Measurements from ENCODE around the gene STAT3. TPM values are rescaled to one million over a fixed set of nuclear protein-coding genes. Genes with fewer than 3 reads are reported as not detected.

The STAT3 gene
- total and polyA plus RNA-seq, 2 of the 13 experiments (the other 11 are each of a cell fraction or from before 2014, with no cell fraction given) = 61.8 to 62.4 TPM

DNA sequence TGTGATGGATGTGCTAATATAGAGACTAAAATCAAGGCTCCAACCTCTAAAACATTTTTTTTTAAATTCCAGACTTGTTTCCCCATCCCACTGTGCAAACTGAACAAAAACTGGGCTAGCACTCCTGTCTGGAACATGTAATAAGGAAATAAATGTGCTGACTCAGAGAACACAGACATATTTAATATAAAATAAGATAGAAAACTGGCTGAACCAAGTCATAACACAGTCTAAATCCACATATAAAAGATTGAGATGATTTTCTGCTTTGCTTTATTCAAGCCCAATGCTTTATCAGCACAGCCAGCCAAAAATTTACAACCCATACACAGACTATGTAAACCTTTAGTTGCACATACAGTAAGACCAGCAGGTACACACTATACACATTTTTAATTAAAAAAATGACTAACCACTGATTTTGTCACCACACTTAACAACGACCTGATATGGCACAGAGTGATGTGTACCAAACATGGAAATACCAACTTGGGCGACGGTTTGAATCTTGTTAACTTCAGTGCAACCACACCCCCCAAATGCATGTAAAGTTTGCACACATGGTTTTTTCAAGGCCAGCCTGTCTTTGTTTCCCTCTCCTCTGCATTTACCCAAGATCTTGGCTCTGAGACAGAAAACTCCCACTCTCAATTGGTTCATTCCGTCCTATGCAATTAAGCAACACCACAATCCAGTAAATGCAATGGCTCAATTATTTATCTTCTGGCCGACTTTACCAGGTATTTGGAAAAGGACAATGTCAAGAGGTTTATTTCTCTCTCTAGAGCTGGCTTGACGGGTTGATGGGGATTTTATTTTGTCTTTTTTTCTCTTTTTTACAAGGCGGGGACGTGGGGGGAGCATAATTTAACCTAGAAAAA is 1.2 kb downstream of the STAT3 start (continued):
- TF ChIP-seq, protein P1, sequence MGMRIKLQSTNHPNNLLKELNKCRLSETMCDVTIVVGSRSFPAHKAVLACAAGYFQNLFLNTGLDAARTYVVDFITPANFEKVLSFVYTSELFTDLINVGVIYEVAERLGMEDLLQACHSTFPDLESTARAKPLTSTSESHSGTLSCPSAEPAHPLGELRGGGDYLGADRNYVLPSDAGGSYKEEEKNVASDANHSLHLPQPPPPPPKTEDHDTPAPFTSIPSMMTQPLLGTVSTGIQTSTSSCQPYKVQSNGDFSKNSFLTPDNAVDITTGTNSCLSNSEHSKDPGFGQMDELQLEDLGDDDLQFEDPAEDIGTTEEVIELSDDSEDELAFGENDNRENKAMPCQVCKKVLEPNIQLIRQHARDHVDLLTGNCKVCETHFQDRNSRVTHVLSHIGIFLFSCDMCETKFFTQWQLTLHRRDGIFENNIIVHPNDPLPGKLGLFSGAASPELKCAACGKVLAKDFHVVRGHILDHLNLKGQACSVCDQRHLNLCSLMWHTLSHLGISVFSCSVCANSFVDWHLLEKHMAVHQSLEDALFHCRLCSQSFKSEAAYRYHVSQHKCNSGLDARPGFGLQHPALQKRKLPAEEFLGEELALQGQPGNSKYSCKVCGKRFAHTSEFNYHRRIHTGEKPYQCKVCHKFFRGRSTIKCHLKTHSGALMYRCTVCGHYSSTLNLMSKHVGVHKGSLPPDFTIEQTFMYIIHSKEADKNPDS (CRISPR knock-in tag; IDR thresholded peaks at IDR 0.05) = no peak
- TF ChIP-seq ZNF121 (CRISPR knock-in tag; IDR thresholded peaks at IDR 0.05) (no peak), MAFG (CRISPR knock-in tag; IDR thresholded peaks at IDR 0.05) (no peak), KAT7 (CRISPR knock-in tag; IDR thresholded peaks at IDR 0.05; ENCODE audit: borderline replicate concordance) (no peak), ZNF282 (IDR thresholded peaks at IDR 0.05; ENCODE audit: partially characterized antibody) (no peak), TCF7 (IDR thresholded peaks at IDR 0.05; ENCODE audit: low read depth) (peak; percentile 35; the same call in 1 of the 2 replicates), ZFP82 (CRISPR knock-in tag; IDR thresholded peaks at IDR 0.05; ENCODE audit: borderline replicate concordance) (no peak), NCOA2 (CRISPR knock-in tag; IDR thresholded peaks at IDR 0.05) (peak; percentile 32), ZNF562 (CRISPR knock-in tag; IDR thresholded peaks at IDR 0.05; ENCODE audit: borderline replicate concordance) (no peak), ZNF180 (CRISPR knock-in tag; IDR thresholded peaks at IDR 0.05; ENCODE audit: borderline replicate concordance, low read depth) (no peak), MAFF (IDR thresholded peaks at IDR 0.05; ENCODE audit: low read depth, low read length) (peak; percentile 83), PHF5A (CRISPR knock-in tag; IDR thresholded peaks at IDR 0.05; ENCODE audit: low read depth, unreplicated experiment) (peak; percentile 28), RCOR2 (CRISPR knock-in tag; IDR thresholded peaks at IDR 0.05) (no peak), ZNF30 (CRISPR knock-in tag; IDR thresholded peaks at IDR 0.05) (no peak), ASH2L (IDR thresholded peaks at IDR 0.05; ENCODE audit: insufficient read length, low read depth, low read length) (no peak), ZNF335 (CRISPR knock-in tag; IDR thresholded peaks at IDR 0.05) (no peak)
- TF ChIP-seq, protein P2, sequence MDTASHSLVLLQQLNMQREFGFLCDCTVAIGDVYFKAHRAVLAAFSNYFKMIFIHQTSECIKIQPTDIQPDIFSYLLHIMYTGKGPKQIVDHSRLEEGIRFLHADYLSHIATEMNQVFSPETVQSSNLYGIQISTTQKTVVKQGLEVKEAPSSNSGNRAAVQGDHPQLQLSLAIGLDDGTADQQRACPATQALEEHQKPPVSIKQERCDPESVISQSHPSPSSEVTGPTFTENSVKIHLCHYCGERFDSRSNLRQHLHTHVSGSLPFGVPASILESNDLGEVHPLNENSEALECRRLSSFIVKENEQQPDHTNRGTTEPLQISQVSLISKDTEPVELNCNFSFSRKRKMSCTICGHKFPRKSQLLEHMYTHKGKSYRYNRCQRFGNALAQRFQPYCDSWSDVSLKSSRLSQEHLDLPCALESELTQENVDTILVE (CRISPR knock-in tag; IDR thresholded peaks at IDR 0.05) = no peak
- TF ChIP-seq, protein P3, sequence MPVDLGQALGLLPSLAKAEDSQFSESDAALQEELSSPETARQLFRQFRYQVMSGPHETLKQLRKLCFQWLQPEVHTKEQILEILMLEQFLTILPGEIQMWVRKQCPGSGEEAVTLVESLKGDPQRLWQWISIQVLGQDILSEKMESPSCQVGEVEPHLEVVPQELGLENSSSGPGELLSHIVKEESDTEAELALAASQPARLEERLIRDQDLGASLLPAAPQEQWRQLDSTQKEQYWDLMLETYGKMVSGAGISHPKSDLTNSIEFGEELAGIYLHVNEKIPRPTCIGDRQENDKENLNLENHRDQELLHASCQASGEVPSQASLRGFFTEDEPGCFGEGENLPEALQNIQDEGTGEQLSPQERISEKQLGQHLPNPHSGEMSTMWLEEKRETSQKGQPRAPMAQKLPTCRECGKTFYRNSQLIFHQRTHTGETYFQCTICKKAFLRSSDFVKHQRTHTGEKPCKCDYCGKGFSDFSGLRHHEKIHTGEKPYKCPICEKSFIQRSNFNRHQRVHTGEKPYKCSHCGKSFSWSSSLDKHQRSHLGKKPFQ (CRISPR knock-in tag; IDR thresholded peaks at IDR 0.05; ENCODE audit: insufficient replicate concordance) = no peak
- TF ChIP-seq, protein P4, sequence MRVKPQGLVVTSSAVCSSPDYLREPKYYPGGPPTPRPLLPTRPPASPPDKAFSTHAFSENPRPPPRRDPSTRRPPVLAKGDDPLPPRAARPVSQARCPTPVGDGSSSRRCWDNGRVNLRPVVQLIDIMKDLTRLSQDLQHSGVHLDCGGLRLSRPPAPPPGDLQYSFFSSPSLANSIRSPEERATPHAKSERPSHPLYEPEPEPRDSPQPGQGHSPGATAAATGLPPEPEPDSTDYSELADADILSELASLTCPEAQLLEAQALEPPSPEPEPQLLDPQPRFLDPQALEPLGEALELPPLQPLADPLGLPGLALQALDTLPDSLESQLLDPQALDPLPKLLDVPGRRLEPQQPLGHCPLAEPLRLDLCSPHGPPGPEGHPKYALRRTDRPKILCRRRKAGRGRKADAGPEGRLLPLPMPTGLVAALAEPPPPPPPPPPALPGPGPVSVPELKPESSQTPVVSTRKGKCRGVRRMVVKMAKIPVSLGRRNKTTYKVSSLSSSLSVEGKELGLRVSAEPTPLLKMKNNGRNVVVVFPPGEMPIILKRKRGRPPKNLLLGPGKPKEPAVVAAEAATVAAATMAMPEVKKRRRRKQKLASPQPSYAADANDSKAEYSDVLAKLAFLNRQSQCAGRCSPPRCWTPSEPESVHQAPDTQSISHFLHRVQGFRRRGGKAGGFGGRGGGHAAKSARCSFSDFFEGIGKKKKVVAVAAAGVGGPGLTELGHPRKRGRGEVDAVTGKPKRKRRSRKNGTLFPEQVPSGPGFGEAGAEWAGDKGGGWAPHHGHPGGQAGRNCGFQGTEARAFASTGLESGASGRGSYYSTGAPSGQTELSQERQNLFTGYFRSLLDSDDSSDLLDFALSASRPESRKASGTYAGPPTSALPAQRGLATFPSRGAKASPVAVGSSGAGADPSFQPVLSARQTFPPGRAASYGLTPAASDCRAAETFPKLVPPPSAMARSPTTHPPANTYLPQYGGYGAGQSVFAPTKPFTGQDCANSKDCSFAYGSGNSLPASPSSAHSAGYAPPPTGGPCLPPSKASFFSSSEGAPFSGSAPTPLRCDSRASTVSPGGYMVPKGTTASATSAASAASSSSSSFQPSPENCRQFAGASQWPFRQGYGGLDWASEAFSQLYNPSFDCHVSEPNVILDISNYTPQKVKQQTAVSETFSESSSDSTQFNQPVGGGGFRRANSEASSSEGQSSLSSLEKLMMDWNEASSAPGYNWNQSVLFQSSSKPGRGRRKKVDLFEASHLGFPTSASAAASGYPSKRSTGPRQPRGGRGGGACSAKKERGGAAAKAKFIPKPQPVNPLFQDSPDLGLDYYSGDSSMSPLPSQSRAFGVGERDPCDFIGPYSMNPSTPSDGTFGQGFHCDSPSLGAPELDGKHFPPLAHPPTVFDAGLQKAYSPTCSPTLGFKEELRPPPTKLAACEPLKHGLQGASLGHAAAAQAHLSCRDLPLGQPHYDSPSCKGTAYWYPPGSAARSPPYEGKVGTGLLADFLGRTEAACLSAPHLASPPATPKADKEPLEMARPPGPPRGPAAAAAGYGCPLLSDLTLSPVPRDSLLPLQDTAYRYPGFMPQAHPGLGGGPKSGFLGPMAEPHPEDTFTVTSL (CRISPR knock-in tag; IDR thresholded peaks at IDR 0.05; ENCODE audit: borderline replicate concordance) = no peak
